Parathyroid adenoma (tissue), 2 donors: ENCODE measurements around the gene LSAMP.

Source experiments
- H2AFZ ChIP-seq: fragments of 300-600 bp; sonication (generic); one replicate; pipeline ENCODE4 v1.7.0; 2017; ENCODE audit warnings: antibody characterized with exemption, mild to moderate bottlenecking
- H3K27ac ChIP-seq: fragments of 300-600 bp; sonication (generic); one replicate; pipeline ENCODE4 v1.7.0; 2017
- H3K27me3 ChIP-seq: fragments of 300-600 bp; sonication (generic); one replicate; pipeline ENCODE4 v1.7.0; 2017; ENCODE audit warnings: low read length; ENCODE audit not compliant: control insufficient read depth, insufficient read depth
- H3K36me3 ChIP-seq: fragments of 300-600 bp; sonication (generic); one replicate; pipeline ENCODE4 v1.7.0; 2017; ENCODE audit warnings: low read length; ENCODE audit not compliant: control insufficient read depth, insufficient read depth
- H3K4me1 ChIP-seq: fragments of 300-600 bp; sonication (generic); one replicate; pipeline ENCODE4 v1.7.0; 2017; ENCODE audit warnings: control low read depth
- H3K4me2 ChIP-seq: fragments of 300-600 bp; sonication (generic); one replicate; pipeline ENCODE4 v1.7.0; 2017; ENCODE audit warnings: low read length
- H3K4me3 ChIP-seq: fragments of 300-600 bp; sonication (generic); one replicate; pipeline ENCODE4 v1.7.0; 2017; ENCODE audit warnings: low read depth, low read length
- H3K79me2 ChIP-seq: fragments of 300-600 bp; sonication (generic); one replicate; pipeline ENCODE4 v1.7.0; 2017; ENCODE audit warnings: control low read depth
- H3K9ac ChIP-seq: fragments of 300-600 bp; sonication (generic); one replicate; pipeline ENCODE4 v1.7.0; 2017; ENCODE audit warnings: mild to moderate bottlenecking
- H3K9me3 ChIP-seq: fragments of 300-600 bp; sonication (generic); one replicate; pipeline ENCODE4 v1.7.0; 2017; ENCODE audit warnings: low read length; ENCODE audit not compliant: control insufficient read depth
- CTCF ChIP-seq: fragments of 300-600 bp; sonication (generic); IDR thresholded peaks from one replicate; pipeline ENCODE4 v1.7.0; 2017; ENCODE audit warnings: antibody characterized with exemption, mild to moderate bottlenecking
- donor health status: primary hyperparathyroidism.

The LSAMP gene

GRCh38 chr3:116276675-116277074 is 168.6 kb downstream of the LSAMP start:
- no peak for TF ChIP-seq CTCF
- H3K9me3 ChIP-seq = no peaks in the 10 kb centered on the region

GRCh38 chr3:116270056-116270455 is 175.2 kb downstream of the LSAMP start:
- Histone ChIP-seq H3K79me2 (no peaks in the 10 kb centered on the region), H3K27me3 (no peaks in the 10 kb centered on the region), H3K36me3 (no peaks in the 10 kb centered on the region), H3K4me3 (no peak overlapping the region), H3K27ac (no peak overlapping the region), H3K9ac (no peak overlapping the region), H3K9me3 (no peaks in the 10 kb centered on the region), H2AFZ (no peak overlapping the region), H3K4me2 (no peak overlapping the region), H3K4me1 (no peaks in the 10 kb centered on the region)
- no peak for TF ChIP-seq CTCF

More at GRCh38 chr3:116276675-116277074, 168.6 kb downstream of the LSAMP start:
- H3K27me3 ChIP-seq = no peaks in the 10 kb centered on the region
- H3K36me3 ChIP-seq = no peaks in the 10 kb centered on the region
- no peak overlapping the region for H3K9ac ChIP-seq
- no peak overlapping the region for H3K27ac ChIP-seq
- no peaks in the 10 kb centered on the region for H3K79me2 ChIP-seq
- no peak overlapping the region for H2AFZ ChIP-seq
- H3K4me3 ChIP-seq = no peak overlapping the region
- H3K4me1 ChIP-seq = no peaks in the 10 kb centered on the region
- no peak overlapping the region for H3K4me2 ChIP-seq

- TF ChIP-seq CTCF = no peak
- H3K9ac ChIP-seq = no peak overlapping the region
- H3K9me3 ChIP-seq = no peaks in the 10 kb centered on the region
- H3K4me3 ChIP-seq = no peak overlapping the region
- no peaks in the 10 kb centered on the region for H3K27me3 ChIP-seq
- H3K4me2 ChIP-seq = no peak overlapping the region
- no peaks in the 10 kb centered on the region for H3K36me3 ChIP-seq
- H2AFZ ChIP-seq = no peak overlapping the region
- H3K27ac ChIP-seq = no peak overlapping the region
- H3K4me1 ChIP-seq = no peaks in the 10 kb centered on the region
- H3K79me2 ChIP-seq = no peaks in the 10 kb centered on the region
These were observed 178.2 kb downstream of the LSAMP start for GRCh38 chr3:116267116-116267515.

- H3K27me3 ChIP-seq = no peaks in the 10 kb centered on the region
- no peaks in the 10 kb centered on the region for H3K36me3 ChIP-seq
- TF ChIP-seq CTCF = no peak
- no peak overlapping the region for H3K4me3 ChIP-seq
- H3K79me2 ChIP-seq = no peaks in the 10 kb centered on the region
- no peak overlapping the region for H3K9ac ChIP-seq
- H2AFZ ChIP-seq = no peak overlapping the region
- H3K27ac ChIP-seq = no peak overlapping the region
- no peak overlapping the region for H3K4me2 ChIP-seq
- H3K9me3 ChIP-seq = no peaks in the 10 kb centered on the region
- no peaks in the 10 kb centered on the region for H3K4me1 ChIP-seq
These were observed 179.2 kb downstream of the LSAMP start for GRCh38 chr3:116265976-116266584.

- Histone ChIP-seq H3K36me3 (no peaks in the 10 kb centered on the region), H3K9ac (no peak overlapping the region), H3K4me2 (no peak overlapping the region), H3K27me3 (no peaks in the 10 kb centered on the region), H3K27ac (no peak overlapping the region), H3K9me3 (no peaks in the 10 kb centered on the region), H3K4me1 (no peaks in the 10 kb centered on the region), H3K4me3 (no peak overlapping the region), H3K79me2 (no peaks in the 10 kb centered on the region), H2AFZ (no peak overlapping the region)
- TF ChIP-seq CTCF = no peak
These were observed 180.0 kb downstream of the LSAMP start for GRCh38 chr3:116265320-116265695.
